HUDEP-2 (cell line): Measurements from ENCODE around the gene SERPINB2.
A peak's percentile ranks its signal among the peaks of the same experiment; 100 is the strongest.
"Not testable (repeated sequence)": the region's sequence is repeated elsewhere in the genome, so short reads cannot be mapped to it uniquely, and the experiment has no call there.

ENCODE experiments used
- DNase-seq, 76 experiments: peaks; one replicate each; lab custom pipeline; 2025; ENCODE audit not compliant: unreplicated experiment in 76 of 76; lab: John Stamatoyannopoulos, UW

The SERPINB2 gene

GRCh38 chr18:63930773-63931354, 43.4 kb downstream of the SERPINB2 start:
- no peak for DNase-seq

DNA sequence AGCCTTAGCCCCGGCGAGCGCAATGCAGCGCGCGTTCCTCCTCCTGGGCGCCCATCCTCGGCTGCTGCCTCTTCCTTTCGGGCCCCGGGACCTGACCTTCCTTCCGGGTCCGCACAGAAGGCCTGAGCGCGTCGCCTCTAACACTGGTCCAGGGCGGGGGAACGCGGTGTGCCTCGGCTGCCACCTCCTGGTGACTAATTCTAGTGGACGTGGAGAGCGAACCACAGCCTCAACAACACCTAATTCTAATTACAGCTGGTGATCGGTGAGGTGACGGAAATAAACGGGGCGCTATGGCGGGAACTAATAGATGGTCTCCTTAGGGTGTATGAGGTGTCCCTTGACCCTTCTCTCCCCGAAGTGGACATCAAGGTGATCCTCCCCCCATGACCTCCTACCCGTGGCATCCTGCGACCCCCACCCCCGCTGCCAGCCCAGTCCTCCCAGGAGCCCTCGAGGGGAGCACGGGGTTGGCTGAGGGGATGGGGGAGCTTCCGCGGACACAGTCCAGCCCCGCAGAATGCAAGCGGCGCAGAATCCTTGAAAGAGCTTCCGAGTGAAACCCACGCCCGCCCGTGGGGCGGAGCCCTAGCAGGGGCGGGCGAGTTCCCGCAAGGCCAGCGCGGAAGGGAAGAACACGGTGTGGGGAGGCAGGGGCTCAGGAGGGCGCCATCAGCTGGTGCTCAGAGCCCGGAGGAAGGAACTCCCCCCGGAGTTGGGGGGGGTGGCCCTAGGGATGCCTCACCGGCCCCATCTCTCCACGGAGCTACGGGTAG, 48.8 kb downstream of the SERPINB2 start:
- DNase-seq = peak in 63 of 76 experiments; percentile 1 to 88 (median 41)

- DNase-seq = no peak
Observed at GRCh38 chr18:63936932-63937393, 49.5 kb downstream of the SERPINB2 start.

- DNase-seq = no peak
Observed at GRCh38 chr18:63940008-63940407, 52.5 kb downstream of the SERPINB2 start.

GRCh38 chr18:63940543-63941050, 53.1 kb downstream of the SERPINB2 start:
- DNase-seq = not testable (repeated sequence)

GRCh38 chr18:63947051-63947790, 59.7 kb downstream of the SERPINB2 start:
- DNase-seq = no peak

DNA sequence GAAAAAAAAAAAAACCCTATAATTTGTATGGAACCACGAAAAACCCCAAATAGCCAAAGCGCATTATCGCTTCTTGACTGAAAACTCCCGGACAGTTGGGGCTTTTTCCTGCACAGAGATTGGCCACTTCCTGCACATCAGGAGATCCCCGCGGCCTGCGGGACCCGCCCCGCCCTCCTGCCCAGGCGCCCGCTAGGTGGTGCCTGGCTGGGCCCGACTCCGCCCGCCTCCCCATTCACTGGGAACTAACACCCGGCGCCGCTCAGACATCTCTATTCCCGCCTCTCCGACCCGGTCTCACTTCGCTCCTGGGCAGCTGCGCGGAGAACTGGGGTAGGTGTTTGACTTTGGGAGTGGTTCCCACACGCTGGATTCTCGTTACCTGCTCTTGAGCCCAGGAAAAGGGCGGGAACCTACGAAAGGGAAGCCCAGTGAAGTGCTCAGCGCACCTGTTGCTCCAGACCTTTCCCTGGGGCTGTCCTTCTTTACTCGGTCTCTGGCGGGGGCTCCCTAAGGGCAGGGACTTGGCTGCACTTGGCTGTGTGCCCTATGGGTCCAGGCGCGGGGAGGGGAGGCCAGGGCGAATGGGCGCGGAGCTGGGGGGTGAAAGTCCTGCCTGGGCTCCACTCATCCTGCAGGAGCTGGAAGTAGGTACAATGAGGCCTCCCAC, 61.7 kb downstream of the SERPINB2 start, which contains the start of gene HMSD:
TSS of gene HMSD (plus strand) at position 234 of the 670 bp plus-strand sequence. CDS start 4,155 bp downstream, outside the sequence.
- no peak for DNase-seq

- DNase-seq = no peak
Observed at GRCh38 chr18:63951302-63951705, 63.8 kb downstream of the SERPINB2 start.
